Activated CD8-positive, alpha-beta memory T cell treated with anti-CD3 and anti-CD28 coated beads, Interleukin-2, amount 50 U/mL, for 1 hour (primary cell): Measurements from ENCODE around the gene PKD2L2.
"Not testable (repeated sequence)": the region's sequence is repeated elsewhere in the genome, so short reads cannot be mapped to it uniquely, and the experiment has no call there.

ENCODE experiments used
- DNase-seq: peaks from one replicate; pipeline ENCODE4 v3.0.0-alpha.2; 2020; ENCODE audit errors: extremely low read depth

The PKD2L2 gene

GRCh38 chr5:137888466-137888862, 793 bp upstream of the PKD2L2 start:
- no peak for DNase-seq

GRCh38 chr5:137890845-137891244, 1.6 kb downstream of the PKD2L2 start:
- no peak for DNase-seq

- no peak for DNase-seq
These were observed 2.6 kb downstream of the PKD2L2 start for GRCh38 chr5:137891849-137892248.

GRCh38 chr5:137894586-137894985, 5.3 kb downstream of the PKD2L2 start:
- DNase-seq = no peak

- no peak for DNase-seq
These were observed 7.3 kb downstream of the PKD2L2 start for GRCh38 chr5:137896560-137896959.

- DNase-seq = no peak
These were observed 10.2 kb downstream of the PKD2L2 start for GRCh38 chr5:137899493-137899892.

- DNase-seq = no peak
These were observed 12.0 kb downstream of the PKD2L2 start for GRCh38 chr5:137901011-137901817.

- DNase-seq = no peak
These were observed 13.3 kb downstream of the PKD2L2 start for GRCh38 chr5:137902408-137903133.

- no peak for DNase-seq
These were observed 25.5 kb downstream of the PKD2L2 start for GRCh38 chr5:137914758-137915157.

- DNase-seq = no peak
These were observed 27.7 kb downstream of the PKD2L2 start for GRCh38 chr5:137916923-137917322.

GRCh38 chr5:137921931-137922330, 32.7 kb downstream of the PKD2L2 start:
- DNase-seq = no peak

GRCh38 chr5:137923856-137924255, 34.6 kb downstream of the PKD2L2 start:
- DNase-seq = no peak

GRCh38 chr5:137932800-137933199, 43.5 kb downstream of the PKD2L2 start:
- no peak for DNase-seq

GRCh38 chr5:137933491-137933911, 44.2 kb downstream of the PKD2L2 start:
- DNase-seq = no peak

- no peak for DNase-seq
These were observed 45.9 kb downstream of the PKD2L2 start for GRCh38 chr5:137935190-137935589.

GRCh38 chr5:137935694-137936093, 46.4 kb downstream of the PKD2L2 start:
- DNase-seq = no peak

GRCh38 chr5:137937994-137938750, 48.9 kb downstream of the PKD2L2 start:
- no peak for DNase-seq

- no peak for DNase-seq
These were observed 49.5 kb downstream of the PKD2L2 start for GRCh38 chr5:137938751-137939143.

GRCh38 chr5:137939331-137939730, 50.1 kb downstream of the PKD2L2 start:
- DNase-seq = no peak

- DNase-seq = not testable (repeated sequence)
These were observed 55.0 kb downstream of the PKD2L2 start for GRCh38 chr5:137944280-137944679.

- no peak for DNase-seq
These were observed 56.6 kb downstream of the PKD2L2 start for GRCh38 chr5:137945825-137946224.

- no peak for DNase-seq
These were observed 65.0 kb downstream of the PKD2L2 start for GRCh38 chr5:137954131-137954879.
